Transverse colon (tissue), 4 donors: Measurements from ENCODE around the gene CHPF.

Source experiments
- CTCF ChIP-seq, 5 experiments: fragments of 200-600 bp in 3 of 5; fragments of 450-650 bp in 2 of 5; sonication (generic) in 3 of 5; IDR thresholded peaks; 1 replicate in 2 of 5; 2 replicates in 3 of 5; pipeline ENCODE4 v1.5.1; 2016 to 2017; ENCODE audit warnings: antibody characterized with exemption in 5 of 5, inconsistent platforms in 3 of 5, mild to moderate bottlenecking in 2 of 5, moderate library complexity in 1 of 5
- POLR2A ChIP-seq: fragments of 450-650 bp; IDR thresholded peaks from one replicate; pipeline ENCODE4 v1.6.1; 2016; ENCODE audit warnings: antibody characterized with exemption, mild to moderate bottlenecking, moderate library complexity
- POLR2AphosphoS5 ChIP-seq, 3 donors: sonication (generic); formaldehyde crosslinking; IDR thresholded peaks; one replicate each; pipeline ENCODE4 v1.6.1; 2016; ENCODE audit warnings: antibody characterized with exemption in 3 of 3

- TF ChIP-seq POLR2A, result no peak
- TF ChIP-seq POLR2AphosphoS5 (IDR thresholded peaks at IDR 0.05), result peak in 1 of 3 donors; percentile 29
- no peak for TF ChIP-seq CTCF (IDR thresholded peaks at IDR 0.05)
Measured at GRCh38 chr2:219496825-219497494, 46.6 kb downstream of the CHPF start.
